KOPT-K1 (cell line): ENCODE results near the gene DEFB132.
"Not testable (repeated sequence)": the region's sequence is repeated elsewhere in the genome, so short reads cannot be mapped to it uniquely, and the experiment has no call there.

Experiments used
- H3K27ac ChIP-seq: fragments of 200-600 bp; sonication (generic); 2 replicates; pipeline ENCODE4 v1.5.1; 2016; ENCODE audit warnings: antibody characterized with exemption, mild to moderate bottlenecking, low read depth, low read length; ENCODE audit not compliant: poor library complexity, severe bottlenecking
- H3K36me3 ChIP-seq: fragments of 200-600 bp; sonication (generic); 2 replicates; pipeline ENCODE4 v1.5.1; 2017; ENCODE audit warnings: antibody characterized with exemption, mild to moderate bottlenecking, low read length, moderate library complexity; ENCODE audit not compliant: insufficient read depth
- H3K9me3 ChIP-seq: fragments of 200-600 bp; sonication (generic); 2 replicates; pipeline ENCODE4 v1.5.1; 2017; ENCODE audit warnings: antibody characterized with exemption, low read length, mild to moderate bottlenecking; ENCODE audit not compliant: insufficient read depth, poor library complexity, severe bottlenecking

The DEFB132 gene

GRCh38 chr20:242905-243304, 14.6 kb upstream of the DEFB132 start:
- no peaks in the 10 kb centered on the region for H3K9me3 ChIP-seq
- H3K27ac ChIP-seq, result no peak overlapping the region
- no peaks in the 10 kb centered on the region for H3K36me3 ChIP-seq

- no peaks in the 10 kb centered on the region for H3K36me3 ChIP-seq
- H3K27ac ChIP-seq, result no peak overlapping the region
- no peaks in the 10 kb centered on the region for H3K9me3 ChIP-seq
Observed at GRCh38 chr20:251354-251753, 6.2 kb upstream of the DEFB132 start.

- no peaks in the 10 kb centered on the region for H3K36me3 ChIP-seq
- H3K27ac ChIP-seq, result no peak overlapping the region
- H3K9me3 ChIP-seq, result no peaks in the 10 kb centered on the region
Observed at GRCh38 chr20:252801-253200, 4.7 kb upstream of the DEFB132 start.

- not testable (repeated sequence) for H3K9me3 ChIP-seq, H3K27ac ChIP-seq, H3K36me3 ChIP-seq
Observed at GRCh38 chr20:253447-253846, 4.1 kb upstream of the DEFB132 start.

GRCh38 chr20:258269-258858, 840 bp downstream of the DEFB132 start:
- no peaks in the 10 kb centered on the region for H3K36me3 ChIP-seq
- H3K9me3 ChIP-seq, result no peaks in the 10 kb centered on the region
- no peak overlapping the region for H3K27ac ChIP-seq

DNA sequence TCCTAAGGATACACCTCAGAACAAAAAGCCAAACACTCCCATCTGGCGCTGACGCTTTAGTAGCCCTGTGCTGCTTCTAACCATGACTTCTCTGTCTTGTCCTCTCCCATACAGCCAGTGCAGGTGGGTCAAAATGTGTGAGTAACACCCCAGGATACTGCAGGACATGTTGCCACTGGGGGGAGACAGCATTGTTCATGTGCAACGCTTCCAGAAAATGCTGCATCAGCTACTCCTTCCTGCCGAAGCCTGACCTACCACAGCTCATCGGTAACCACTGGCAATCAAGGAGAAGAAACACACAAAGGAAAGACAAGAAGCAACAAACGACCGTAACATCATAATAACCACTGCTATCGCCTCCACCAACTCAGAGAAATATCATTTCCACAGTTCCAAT, 1.4 kb downstream of the DEFB132 start:
- Histone ChIP-seq H3K36me3 (no peaks in the 10 kb centered on the region), H3K27ac (no peak overlapping the region), H3K9me3 (no peaks in the 10 kb centered on the region)

GRCh38 chr20:259981-260380, 2.5 kb downstream of the DEFB132 start:
- H3K36me3 ChIP-seq, result no peaks in the 10 kb centered on the region
- no peaks in the 10 kb centered on the region for H3K9me3 ChIP-seq

DNA sequence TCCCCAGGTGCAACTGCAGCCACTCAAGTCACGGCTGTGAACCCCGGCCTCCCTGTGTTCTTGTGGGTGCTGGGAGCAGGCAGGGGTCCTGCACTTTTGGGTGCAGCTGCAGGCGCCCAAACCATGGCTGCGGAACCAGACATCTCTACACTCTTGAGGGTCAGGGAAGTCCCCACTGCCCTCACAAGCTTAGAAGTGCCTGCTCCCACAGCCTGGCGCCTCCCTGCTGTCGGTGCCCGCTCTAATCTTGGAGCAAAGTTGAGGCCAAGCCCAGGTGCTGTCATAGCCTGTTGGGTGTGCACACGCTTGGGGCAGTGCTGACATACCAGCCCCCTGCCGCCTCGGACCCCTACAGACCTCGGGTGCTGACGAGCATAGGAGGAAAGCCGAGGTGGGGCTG, 6.2 kb downstream of the DEFB132 start:
- H3K9me3 ChIP-seq, result no peaks in the 10 kb centered on the region
- no peaks in the 10 kb centered on the region for H3K36me3 ChIP-seq
- no peak overlapping the region for H3K27ac ChIP-seq

More at GRCh38 chr20:259981-260380, 2.5 kb downstream of the DEFB132 start:
- no peak overlapping the region for H3K27ac ChIP-seq

GRCh38 chr20:266596-267562, 9.4 kb downstream of the DEFB132 start:
- Histone ChIP-seq H3K9me3 (no peaks in the 10 kb centered on the region), H3K27ac (no peak overlapping the region), H3K36me3 (no peaks in the 10 kb centered on the region)

DNA sequence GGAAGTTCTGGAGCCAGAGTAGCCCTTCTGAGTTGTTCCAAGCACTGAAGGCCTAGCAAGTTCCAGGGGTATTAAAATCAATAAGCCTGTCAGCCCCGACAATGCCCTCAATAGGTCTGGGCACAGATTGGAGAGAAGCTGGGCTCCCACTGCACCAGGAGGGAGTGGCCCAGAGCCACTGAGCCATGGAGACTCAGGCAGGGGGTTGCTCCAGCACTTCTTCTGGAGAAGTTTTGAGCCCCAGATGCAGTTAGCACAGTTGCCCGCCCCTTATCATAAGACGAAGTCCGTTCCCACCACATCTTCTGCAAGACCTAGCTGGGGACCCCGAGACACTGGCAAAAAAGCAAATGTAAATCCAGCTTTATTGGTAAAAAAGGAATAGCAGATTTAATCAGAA, 13.0 kb downstream of the DEFB132 start:
- Histone ChIP-seq H3K36me3 (peaks cover under 1% of the 10 kb centered on the region; the same call in 1 of the 2 replicates), H3K27ac (no peak overlapping the region)

DNA sequence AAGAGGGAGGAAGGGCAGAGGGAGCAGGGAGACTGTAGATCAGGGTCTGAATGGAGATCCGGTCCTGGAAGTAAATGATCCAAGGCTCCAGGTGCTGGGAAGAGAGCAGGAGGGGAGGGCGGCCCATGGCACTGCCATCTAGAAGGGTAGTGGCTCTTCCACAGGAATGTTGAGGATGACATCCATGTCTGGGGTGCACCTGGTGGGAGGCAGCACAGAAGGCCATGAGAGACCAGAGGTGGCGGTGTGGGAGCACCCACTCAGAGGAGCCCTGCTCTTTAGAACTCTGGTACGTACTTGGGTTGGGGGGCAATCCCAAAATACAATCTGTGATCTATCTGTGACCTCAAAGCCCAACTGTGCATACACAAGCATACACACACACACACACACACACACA, 13.5 kb downstream of the DEFB132 start:
- H3K27ac ChIP-seq, result no peak overlapping the region
- H3K36me3 ChIP-seq, result peaks cover 6% of the 10 kb centered on the region; the same call in 1 of the 2 replicates
- H3K9me3 ChIP-seq, result no peaks in the 10 kb centered on the region

More for the DNA sequence above, 13.0 kb downstream of the DEFB132 start:
- H3K9me3 ChIP-seq, result no peaks in the 10 kb centered on the region

- Histone ChIP-seq H3K9me3 (no peaks in the 10 kb centered on the region), H3K36me3 (peaks cover 11% of the 10 kb centered on the region; the same call in 1 of the 2 replicates), H3K27ac (no peak overlapping the region)
Observed at GRCh38 chr20:271528-271927, 14.0 kb downstream of the DEFB132 start.

- Histone ChIP-seq H3K27ac (no peak overlapping the region), H3K36me3 (peaks cover 23% of the 10 kb centered on the region; the same call in 1 of the 2 replicates), H3K9me3 (no peaks in the 10 kb centered on the region)
Observed at GRCh38 chr20:272718-273117, 15.2 kb downstream of the DEFB132 start.

GRCh38 chr20:273884-274283, 16.4 kb downstream of the DEFB132 start:
- H3K36me3 ChIP-seq, result peaks cover 32% of the 10 kb centered on the region; the same call in 1 of the 2 replicates
- H3K9me3 ChIP-seq, result no peaks in the 10 kb centered on the region
- no peak overlapping the region for H3K27ac ChIP-seq

DNA sequence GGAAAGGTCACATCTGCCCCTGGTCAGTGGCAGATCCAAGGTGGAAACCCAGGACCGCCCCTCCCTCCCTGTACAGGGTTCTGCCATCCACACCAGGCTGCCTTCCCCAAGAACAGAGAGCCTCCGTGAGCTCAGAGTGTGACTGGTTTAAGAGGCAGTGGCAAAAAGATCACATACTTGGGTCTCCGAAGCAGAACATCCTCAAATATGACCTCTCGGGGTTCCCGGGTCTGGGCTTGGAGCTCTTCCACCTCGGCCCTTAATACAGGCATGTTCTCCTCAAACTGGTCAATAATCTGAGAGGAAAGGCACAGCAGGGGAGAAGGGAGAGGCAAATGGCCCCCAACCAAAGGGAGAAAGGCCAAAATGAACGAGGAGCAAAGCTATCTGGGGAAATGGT, 18.3 kb downstream of the DEFB132 start:
- Histone ChIP-seq H3K9me3 (no peaks in the 10 kb centered on the region), H3K27ac (no peak overlapping the region), H3K36me3 (peaks cover 36% of the 10 kb centered on the region; the same call in 1 of the 2 replicates)
